ENCODE results near the gene CDH23. TPM values are rescaled to one million over a fixed set of nuclear protein-coding genes. Genes with fewer than 3 reads are reported as not detected.
A peak's percentile ranks its signal among the peaks of the same experiment; 100 is the strongest.

CDH23 gene
- polyA plus RNA-seq, 5 donors = 2.3 to 3.6 (median 3.1) TPM

DNA sequence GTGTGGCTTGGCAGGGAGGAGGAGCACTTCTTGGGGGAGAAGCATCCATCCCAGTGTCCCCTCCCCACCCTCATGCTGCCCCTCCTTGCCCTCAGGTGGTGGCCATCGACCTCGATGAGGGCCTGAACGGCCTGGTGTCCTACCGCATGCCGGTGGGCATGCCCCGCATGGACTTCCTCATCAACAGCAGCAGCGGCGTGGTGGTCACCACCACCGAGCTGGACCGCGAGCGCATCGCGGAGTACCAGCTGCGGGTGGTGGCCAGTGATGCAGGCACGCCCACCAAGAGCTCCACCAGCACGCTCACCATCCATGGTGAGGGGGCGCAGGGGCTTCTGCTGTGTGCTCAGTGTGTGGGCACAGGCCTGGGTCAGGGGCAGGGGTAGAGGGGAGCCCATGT lies 308.1 kb downstream of the CDH23 start:
- DNase-seq = no peak

DNA sequence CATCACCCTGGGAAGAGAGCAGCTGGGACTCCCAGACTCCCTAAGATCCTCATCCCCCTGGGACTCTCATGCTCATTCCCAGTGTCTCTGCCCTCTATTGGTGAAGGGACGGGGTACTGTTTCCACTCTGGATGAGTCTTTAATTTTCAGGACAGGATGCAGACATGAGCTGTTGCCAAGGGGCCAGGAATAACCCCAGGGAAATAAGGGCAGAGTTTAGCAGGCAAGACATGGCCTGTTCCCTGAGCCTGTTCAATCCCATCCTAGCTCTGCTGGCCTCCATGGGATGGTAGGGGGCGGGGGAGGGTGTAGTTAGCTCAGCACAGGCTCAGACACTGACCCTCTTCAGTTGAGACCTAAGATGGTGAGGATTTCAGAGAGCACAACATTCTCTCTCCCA lies 308.9 kb downstream of the CDH23 start:
- no peak for DNase-seq

DNA sequence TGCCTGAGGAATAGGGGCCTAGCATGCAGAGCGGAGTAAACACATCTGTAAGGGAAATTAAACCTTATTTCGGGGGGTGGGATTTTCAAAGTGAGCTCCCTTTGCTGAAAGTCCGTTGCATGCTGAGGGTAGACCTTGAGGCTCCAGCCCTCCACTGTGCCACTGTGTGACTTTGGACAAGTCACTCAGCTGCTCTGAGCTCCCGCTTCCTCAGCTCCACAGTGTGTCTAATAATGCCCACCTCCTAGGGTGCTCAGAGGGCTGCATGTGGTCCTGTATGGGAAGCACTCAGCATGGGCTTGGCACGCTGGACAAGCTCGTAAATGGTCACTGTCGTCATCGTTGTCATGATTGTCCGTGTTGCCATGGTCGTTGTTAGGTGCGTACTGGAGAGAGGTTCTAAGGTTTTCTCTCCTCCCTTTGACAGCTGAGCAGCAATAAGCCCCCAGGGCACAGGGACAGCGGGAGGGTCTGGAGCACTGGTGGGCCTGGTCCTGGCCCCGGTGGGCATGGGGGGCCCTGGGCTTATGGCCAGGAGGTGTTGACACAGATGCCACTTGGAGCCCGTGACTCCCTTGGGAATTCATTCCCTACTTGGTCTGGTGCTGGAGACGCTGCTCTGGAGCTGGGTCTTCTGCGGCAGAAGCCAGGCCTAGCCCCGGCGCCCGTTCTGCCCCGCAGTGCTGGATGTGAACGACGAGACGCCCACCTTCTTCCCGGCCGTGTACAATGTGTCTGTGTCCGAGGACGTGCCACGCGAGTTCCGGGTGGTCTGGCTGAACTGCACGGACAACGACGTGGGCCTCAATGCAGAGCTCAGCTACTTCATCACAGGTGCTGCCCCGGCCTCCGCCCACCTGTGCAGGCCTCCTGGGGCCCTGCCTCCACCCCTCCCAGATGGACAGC lies 309.7 kb downstream of the CDH23 start:
- DNase-seq = no peak

DNA sequence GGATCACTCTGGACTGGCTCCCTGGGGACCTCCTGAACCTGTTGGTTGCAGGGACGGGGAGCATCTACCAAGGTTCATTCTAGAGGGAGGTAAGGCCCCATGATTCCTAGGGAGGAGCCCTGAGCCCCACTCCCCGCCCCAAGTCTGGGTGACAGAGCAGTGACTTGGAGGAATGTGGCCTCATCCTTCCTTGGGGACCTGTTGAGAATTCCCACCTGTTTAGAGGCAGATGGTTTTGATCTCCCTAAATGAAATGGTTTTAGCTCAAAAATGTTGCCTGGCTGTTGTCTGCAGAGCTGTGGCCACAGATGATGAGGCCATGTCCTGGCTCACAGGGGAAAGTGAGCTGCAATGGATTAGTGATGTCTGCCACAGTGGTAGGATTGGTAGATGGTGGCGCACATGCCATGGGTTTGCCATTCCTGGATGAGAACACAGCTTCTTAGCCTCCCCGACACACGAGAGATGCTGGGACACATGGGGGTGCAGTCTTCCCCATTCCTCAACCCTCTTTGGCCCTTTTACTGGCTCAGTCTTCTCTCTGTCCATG lies 310.6 kb downstream of the CDH23 start:
- no peak for DNase-seq

DNA sequence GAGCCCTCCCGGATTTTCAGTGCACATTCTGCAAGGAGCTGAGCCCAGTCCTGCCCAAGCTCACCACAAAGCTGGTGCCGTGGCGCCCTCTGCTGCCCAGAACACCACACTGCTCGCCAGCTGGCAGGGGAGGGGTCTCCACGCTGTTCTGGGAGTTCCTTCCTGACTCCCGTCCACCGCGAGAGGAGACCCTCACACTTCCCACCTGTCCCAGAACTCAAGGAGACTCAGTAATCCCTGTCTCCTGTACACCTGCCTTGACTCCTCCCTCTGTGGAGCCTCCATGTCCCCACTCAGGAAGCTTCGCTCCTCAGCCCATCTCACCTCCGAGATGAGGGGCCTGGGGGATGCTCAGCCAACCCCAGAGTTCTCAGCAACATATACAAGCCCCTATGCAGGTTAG lies 311.6 kb downstream of the CDH23 start:
- DNase-seq = no peak

DNA sequence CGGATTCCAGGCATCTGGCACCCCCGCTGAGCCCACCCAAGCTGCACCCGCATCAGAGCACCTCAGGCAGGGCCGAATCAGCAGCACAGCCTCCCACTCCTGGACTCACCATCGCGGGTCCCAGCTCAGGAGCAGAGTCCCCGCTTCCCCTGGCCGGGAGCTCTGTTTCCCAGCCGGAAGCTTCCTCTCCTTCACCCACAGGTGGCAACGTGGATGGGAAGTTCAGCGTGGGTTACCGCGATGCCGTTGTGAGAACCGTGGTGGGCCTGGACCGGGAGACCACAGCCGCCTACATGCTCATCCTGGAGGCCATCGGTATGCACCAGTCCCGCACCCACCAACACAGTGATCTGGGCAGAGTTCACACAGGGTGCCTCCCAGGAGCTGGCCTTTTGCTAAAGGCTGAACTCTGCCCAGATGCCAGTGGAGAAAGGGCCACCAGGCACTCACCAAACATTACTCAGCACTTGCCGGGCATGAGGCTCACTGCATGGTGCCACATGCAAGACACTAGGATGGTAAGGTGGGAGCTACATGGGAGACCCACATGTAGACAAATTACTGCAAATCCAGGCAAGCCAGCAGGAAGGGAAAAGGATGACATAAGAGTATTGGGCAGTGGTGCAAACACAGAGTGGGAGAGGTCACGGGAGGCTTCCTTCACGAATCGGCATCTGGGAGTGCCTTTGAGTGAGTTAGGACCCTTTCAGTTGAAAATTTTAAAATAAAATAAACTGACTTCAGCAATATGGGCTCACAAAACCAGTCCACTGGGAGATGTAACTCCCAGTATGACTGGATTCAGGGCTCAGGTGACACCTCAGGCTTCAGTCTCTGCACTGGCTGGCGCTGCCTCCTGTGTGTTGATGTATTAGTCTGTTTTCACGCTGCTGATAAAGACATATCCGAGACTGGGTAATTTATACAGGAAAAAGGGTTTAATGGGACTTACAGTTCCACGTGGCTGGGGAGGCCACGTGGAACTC lies 312.5 kb downstream of the CDH23 start:
- DNase-seq = no peak

DNA sequence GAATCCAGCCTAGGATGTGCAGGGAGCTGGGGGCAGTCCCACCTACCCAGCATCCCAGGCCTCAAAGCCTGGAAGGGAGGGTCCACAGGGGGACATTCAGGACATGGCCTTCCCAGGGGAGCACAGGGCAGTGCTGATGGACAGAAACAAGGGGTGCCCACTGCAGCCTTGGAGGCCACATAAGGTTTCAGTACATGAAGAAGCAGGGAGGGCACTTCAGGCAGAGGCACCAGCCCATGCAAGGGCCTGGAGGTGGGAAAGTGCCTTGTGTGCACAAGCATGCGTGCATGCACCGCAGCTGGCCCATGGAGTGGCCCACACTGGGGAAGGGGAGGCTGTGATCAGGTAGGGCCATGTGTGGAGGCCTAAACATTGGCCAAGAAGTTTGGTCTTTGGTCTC lies 313.8 kb downstream of the CDH23 start:
- no peak for DNase-seq

DNA sequence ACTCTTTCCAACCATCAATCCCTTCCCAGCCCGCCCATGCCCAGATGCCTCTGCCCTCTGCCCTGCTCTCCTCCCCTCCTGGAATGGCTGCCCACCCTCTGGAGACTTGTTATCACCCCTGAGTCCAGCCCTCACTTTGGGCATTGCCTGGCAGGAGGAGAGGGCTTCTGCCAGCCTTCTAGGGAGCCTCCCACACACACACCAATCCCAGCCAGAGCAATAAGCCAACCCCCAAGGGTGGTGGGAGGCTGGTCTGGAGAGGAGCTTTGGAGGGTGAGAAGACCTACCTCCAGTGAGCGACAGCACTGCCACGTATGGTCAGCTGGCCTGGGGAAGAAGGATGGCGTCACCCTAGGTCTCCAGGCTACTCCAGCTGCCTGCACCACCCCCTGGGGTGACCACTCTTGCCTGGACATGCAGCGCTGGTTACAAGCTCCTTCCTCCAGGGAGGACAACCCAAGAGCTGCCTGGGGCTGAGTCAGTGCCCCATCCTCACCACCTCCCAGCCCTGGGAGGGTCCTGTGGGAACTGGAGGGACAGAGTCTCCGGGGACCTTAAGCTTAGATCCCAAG lies 314.4 kb downstream of the CDH23 start:
- DNase-seq = no peak

DNA sequence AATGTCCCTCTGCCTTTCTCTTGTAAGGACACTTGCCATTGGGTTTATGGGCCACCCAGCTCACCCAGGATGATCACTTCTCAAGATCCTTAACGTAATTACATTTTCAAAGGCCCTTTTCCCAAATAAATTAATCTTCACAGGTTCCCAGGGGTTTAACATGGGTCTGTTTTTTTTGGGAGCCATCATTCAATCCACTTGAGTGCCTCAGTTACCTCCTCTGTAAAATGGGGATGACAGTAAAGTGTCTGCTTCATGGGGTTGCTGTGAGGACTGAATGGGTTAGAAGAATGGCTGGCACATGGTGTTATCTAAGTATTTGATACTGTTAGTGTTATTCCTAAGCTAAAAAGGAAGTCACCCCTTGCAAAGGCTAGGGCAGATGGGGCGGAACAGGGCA lies 315.4 kb downstream of the CDH23 start:
- no peak for DNase-seq

DNA sequence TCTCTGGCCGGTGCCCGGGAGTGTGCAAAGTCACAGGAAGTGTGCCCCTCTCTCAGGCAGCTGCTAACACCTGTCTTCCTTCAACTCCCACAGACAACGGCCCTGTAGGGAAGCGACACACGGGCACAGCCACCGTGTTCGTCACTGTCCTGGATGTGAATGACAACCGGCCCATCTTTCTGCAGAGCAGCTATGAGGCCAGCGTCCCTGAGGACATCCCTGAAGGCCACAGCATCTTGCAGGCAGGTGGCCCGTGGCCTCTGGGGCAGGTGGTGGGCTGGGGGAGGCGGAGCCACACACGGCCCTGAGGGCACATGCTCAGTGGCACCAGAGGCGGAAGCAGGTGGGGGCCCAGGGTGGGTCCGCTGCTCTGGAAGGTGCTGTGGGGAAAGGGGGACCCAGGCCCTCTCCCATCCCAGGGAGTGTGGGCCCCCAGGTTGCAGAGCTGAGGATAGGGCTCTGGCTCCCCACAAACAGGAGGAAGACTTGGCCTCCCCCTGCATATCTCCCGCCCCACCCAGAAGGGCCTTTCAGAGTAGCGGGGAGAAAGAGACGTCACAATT lies 315.9 kb downstream of the CDH23 start:
- no peak for DNase-seq

DNA sequence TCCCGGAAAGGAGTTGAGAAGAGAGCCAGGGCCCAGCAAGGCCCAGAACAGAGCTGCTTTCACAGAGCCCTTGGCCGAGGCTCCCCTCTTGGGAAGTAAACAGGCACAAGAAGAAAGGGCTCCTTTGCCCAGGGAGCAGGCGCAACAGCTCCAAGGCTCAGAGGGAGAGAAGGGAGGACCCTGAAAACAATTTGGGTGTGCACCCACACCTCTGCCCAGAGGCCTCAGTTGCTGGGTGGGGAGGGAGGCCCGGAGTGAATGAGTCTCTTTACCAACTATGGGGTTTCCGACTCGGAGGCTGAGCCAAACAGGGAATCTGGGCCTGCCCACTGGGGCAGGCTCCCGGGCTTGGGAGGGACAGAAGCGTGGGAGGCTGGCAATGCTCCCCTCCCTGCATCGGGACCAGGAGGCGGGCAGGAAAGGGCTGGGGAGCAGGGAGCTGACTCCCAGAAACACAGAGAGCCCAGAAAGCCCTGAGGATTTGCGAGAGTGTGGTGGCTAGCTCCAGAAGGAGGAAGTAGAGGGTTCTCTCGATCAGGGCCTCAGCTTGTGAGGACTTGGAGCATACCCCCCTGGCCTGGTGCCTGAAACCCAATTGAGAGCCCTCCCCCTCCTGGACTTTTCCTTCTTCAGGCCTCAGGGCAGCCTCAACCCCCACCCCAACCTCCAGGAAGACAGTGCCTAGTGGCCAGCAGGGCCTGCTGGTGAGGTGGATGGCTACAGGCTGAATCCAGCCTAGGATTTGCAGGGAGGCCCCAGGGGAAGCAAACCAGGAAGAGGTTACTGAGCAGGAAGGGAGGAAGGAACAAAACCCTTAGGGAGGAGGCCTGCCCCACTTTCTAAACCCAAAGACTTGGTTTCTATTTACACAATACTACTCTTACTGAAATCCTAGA lies 316.7 kb downstream of the CDH23 start:
- peak; percentile 51 to 53 for DNase-seq

DNA sequence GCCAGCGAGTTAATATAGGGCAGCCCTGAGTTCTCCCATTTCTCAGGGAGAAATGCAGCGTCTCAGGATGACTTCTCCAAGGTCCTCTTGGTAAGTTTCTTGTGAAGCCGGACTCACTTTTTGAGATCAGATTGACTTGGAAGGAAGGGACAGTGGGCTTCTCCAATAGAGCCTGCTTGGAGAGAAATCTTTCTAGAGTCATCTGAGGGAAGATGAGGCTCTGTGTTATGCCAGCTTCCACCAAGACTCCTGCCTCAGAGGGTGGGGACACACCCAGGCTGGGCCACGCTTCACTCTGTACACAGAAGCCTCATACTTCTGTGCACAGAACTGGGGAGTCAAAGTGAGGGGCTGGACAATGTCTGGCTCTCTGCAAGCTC lies 317.3 kb downstream of the CDH23 start:
- no peak for DNase-seq

DNA sequence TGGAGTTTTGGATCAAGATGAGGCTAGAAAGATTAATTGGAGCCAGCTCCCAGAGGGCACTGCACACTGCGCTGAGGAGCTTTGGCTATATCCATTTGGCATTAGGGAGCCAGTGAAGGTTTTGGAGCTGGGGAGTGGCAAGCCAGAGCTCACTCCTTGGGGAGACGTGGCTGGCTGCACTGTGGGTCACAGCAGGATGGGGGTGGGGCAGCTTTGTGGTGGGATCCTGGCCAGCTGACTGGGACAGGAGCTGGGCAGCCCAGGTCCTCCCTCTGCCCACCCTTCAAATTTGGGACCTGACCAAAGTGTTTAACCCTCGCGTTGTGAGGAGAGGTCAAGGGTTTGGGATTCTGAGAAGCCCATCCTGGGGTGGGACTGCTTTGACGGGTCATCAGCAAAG lies 317.9 kb downstream of the CDH23 start:
- no peak for DNase-seq

DNA sequence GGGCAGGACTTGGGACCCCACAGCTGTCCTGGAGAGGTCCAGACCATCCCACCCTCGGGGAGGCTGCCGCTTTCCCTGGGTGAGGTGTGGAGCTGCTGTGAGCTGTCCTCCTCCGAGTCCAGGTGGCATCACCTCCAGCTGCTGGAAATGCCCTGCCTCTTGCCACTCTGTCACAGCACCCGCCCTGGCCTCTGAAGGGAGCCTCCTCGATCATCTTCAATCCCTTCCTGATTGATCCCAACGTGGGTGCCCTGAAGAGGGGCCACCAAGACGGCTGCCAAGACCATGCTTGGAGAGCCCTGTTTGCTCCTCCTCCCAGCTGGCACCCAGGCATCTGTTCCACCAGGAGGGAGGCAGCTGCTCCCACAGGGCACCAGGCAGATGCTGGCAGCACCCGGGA lies 318.3 kb downstream of the CDH23 start:
- no peak for DNase-seq

DNA sequence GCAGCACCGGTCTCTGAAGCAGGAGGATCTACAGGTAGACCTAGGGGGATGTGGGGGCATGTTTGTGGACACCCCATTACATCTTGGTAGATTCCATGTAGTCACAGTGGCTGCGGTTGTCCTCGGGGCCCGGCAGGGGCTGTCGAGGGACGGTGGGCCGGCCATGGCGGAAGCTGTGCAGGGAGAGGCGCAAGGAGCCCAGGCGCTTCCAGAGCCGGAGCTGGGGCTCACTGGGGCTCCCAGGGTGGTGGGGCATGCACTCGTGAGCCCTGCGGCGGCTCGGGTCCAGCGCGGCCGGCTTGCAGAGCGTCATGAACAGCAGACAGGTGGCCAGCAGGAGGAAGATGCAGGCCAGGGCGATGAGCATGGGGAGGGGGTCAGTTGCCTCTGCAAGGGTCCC lies 319.1 kb downstream of the CDH23 start:
- no peak for DNase-seq

DNA sequence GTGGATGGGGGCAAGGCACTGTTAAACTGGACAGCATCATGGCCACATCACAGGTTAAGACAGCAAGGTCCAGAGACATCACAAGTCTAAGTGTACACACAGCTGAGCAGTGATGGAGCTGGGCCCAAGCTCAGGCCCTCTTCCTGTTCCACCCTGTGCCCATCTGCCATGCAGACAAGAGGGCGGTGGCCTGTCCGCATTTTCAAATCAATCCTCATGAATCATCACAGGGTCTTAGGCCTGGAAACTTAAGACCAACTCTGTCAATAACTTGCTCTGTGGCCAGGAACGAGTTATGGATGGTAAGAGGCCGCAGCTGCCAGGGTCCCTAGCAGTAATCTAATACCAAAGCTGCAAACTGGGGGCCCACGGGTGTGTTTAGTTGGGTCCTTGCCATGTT lies 319.7 kb downstream of the CDH23 start:
- no peak for DNase-seq

DNA sequence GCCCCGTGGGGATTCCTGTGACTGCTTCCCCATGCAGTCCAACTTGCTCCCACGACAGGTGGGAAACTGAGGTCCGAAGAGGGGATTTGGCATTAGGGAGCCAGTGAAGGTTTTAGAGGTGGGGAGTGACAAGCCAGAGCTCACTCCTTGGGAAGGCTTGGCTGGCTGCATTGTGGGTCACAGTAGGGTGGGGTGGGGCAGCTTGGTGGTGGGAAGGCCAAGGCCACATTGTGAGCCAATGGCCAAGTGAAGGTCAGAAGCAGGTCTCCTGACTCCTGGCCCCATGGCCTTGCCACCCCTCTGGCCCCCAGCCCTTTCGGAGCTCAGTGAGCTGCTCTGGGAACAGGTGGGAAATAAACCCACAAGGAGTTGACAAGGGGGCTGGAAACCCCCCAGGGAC lies 320.3 kb downstream of the CDH23 start:
- no peak for DNase-seq

DNA sequence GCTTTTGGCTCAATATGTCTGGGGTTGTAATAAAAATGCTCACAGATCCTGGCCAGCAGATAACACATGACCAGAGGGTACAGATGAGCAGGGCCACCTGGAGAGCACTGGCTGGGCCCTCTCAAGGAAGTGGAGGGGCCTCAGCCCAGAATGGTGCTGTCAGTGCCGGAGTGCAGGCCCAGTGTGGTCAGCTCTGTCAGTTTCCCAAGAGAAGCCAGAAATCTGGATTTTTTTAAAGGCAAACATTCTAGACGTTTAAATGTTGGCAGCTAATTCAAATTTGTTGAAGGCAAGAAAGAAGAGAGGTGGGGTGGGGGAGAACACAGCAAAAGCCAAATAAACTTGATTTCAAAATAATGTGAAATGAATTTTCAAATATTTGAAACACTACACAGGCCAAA lies 320.8 kb downstream of the CDH23 start:
- DNase-seq = peak; percentile 77

DNA sequence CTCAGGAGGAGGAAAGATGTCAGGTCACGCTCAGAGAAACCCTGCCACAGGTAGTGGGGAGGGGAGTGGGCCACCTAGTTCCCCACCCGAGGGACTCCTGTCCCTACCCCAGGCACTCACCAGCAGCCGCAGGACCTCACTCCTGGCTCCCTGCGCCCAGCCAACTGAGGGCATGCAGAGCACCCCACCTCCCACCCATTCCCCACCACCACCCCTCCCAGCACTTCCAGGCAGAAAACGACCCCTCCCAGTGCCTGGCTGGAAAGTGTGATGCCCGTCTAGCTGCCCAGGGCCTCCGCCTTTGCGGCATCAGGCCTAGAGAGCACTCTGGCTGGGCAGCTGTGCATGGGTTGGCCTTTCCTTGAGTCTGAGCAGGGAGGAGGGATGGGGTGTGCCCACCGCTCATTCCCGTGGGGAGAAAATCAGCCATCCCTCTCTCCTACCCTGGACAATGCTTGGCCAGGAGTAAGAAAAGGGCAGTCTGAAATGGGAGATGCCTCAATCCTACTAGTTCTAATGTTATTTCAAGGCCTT lies 321.5 kb downstream of the CDH23 start:
- DNase-seq = no peak

DNA sequence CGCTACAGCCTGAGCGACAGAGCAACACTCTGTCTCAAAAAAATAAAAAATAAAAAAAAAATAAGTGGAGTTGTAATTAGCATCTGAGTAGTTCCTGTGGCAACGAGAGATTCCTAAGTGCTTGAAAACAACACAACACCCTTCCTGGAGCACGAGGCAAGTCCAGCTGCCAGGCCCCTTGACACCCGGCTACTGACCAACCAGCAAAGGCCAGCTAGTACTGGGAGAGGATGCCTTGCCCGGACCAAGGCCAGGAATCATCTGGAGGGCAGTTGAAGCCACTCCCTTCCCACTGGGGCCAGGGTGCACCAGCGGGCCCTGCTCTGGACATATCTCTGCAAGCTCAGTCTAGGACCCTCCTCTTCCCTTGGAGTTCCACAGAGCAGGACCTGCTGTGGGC lies 322.3 kb downstream of the CDH23 start:
- peak in 1 of 2 donors; percentile 45 for DNase-seq
